Measurements from ENCODE around the gene HSD17B3.

The HSD17B3 gene

DNA sequence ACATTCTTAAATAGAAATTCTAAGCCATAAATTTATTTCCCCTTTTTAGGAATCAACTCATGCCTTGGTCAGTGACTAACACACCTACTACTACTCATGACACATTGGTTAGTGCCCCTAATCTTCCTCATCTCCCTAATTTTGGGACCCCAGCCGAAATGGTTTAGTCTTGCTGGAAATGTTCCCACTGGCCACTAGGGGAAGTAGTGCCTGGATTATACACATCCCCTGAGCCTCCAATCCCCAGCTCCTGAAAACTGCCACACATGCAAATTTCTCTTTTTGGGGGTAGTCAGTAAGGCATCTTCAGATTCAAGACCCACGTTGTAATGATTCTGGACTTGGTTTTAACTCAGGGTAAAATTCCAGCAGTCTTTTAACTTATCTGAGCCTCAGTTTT is 79.8 kb downstream of the HSD17B3 start:
- TF ChIP-seq POLR2A (IDR thresholded peaks at IDR 0.05; ENCODE audit: low read depth, low read length) (no peak), TAF1 (IDR thresholded peaks at IDR 0.05; ENCODE audit: borderline replicate concordance, low read depth, low read length) (no peak), POLR2AphosphoS5 (IDR thresholded peaks at IDR 0.05; ENCODE audit: low read depth, low read length) (no peak)
- DNase-seq (ENCODE audit: insufficient read length), result no peak
- no peak for FAIRE-seq

DNA sequence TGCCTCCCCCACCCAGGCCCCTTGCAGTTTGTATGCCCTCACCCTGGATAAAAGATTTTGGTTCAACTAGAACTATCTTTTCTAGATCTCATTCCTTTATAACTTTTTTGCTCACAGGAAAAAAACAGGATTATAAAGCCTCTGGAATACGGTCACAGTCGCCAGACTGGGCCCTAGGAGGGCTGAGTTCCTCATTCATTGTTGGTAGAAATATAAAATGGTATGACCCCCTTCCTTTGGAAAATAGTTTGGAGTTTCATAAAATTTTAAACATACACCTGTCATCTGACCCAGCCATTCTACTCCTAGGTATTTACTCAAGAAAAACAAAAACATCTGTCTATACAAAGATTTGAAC is 82.1 kb downstream of the HSD17B3 start:
- FAIRE-seq, result no peak

DNA sequence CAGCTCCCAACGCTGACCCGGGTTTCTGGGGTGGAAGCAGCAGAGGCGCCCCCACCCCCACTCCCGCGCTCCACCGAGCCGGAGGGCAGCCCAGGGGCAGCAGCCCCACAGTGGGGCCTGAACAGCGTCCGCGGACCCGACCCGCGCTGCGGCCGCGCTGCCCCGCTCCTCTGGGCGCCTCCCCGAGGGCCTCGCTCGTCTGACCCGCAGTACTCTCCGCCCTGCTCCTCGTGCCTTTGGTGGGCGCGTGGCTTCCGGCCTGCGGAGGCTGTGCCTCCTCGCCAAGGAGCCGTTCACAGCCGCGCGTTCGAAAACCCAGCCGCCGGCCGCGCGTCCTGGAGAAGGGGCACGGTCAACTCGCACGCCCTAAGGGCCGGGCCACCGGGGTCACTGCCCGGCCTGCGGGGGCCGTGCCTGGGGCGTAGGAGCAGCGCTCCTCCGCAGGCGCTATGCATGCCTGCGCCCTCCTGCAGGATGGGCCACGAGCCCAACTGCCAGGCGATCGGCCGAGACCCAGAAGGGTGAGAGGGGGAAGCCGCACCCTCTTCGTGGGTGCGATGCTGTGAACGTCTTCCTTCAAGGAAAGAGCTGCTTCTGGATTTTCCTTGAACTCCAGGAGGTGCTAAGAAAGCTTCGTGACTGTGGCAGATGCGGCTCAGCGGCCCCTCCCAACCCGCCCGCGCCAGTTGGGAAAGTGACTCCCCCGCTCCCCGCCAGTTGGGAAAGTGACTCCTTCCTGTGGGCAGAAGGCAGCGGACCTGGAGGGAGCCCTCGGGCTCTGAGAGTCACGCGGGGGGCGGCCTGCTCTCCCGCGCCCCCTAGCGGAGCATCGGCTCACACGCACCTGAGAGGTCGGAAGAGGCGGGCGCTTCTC is 82.7 kb downstream of the HSD17B3 start:
- no peak for FAIRE-seq

More for the DNA sequence above, 82.1 kb downstream of the HSD17B3 start:
- TF ChIP-seq TAF1 (IDR thresholded peaks at IDR 0.05; ENCODE audit: borderline replicate concordance, low read depth, low read length) (no peak), POLR2A (IDR thresholded peaks at IDR 0.05; ENCODE audit: low read depth, low read length) (no peak), POLR2AphosphoS5 (IDR thresholded peaks at IDR 0.05; ENCODE audit: low read depth, low read length) (no peak)
- DNase-seq (ENCODE audit: insufficient read length), result no peak

DNA sequence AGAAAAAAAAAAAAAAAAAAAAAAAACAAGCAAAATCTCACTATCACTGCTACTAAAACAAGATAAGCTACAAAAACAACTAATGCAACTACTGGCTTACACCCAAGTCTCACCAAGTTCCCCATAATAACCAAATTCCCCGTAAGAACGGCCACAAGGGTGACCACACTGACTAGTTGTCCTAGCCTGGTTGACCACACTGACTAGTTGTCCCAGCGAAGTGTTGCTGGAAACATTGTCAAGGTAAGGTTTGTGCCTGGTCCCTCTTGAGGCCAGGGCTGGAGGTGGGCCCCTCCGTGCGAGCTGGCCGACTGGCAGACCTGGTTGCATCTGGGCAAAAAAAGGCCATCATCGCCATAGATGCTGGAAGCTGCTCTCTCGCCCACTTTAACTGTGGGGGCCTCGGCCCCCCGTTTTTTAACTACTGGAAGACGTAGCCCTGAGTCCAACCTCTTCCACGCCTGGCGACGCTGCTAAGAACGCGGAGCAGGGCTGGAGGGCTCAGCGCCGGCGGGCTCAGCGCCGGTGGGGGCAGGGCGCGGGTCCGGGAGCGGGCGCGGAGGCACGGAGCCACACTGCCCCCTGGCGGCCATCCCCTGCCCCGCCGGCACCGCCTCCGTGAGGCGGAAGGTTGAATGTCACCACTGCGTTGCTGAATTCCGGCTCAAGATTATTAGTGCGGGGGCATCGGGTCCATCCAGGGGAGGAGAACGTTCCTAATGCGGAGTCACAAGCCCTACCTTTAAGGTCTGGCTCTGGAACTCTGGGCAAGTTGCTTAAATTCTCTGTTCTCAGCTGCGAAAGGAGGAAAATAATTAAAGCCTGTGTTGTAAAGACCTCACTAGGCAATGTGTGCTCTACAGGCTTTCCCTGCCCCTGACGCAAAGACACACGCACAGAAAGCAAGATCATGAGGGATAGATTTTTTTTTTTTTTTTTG is 84.0 kb downstream of the HSD17B3 start:
- peak; percentile 85 for DNase-seq (ENCODE audit: insufficient read length)
- FAIRE-seq, result peak; percentile 87
- no peak for TF ChIP-seq POLR2AphosphoS5 (IDR thresholded peaks at IDR 0.05; ENCODE audit: low read depth, low read length)

More for the DNA sequence above, 82.7 kb downstream of the HSD17B3 start:
- no peak for TF ChIP-seq TAF1 (IDR thresholded peaks at IDR 0.05; ENCODE audit: borderline replicate concordance, low read depth, low read length)
- TF ChIP-seq POLR2A (IDR thresholded peaks at IDR 0.05; ENCODE audit: low read depth, low read length), result no peak
- no peak for TF ChIP-seq POLR2AphosphoS5 (IDR thresholded peaks at IDR 0.05; ENCODE audit: low read depth, low read length)
- peak; percentile 37 for DNase-seq (ENCODE audit: insufficient read length)

GRCh38 chr9:96217294-96217707 is 84.7 kb downstream of the HSD17B3 start:
- DNase-seq (ENCODE audit: insufficient read length) (no peak), FAIRE-seq (no peak)
- TF ChIP-seq POLR2AphosphoS5 (IDR thresholded peaks at IDR 0.05; ENCODE audit: low read depth, low read length), result no peak

GRCh38 chr9:96216583-96216982 is 85.4 kb downstream of the HSD17B3 start:
- FAIRE-seq, result no peak
- TF ChIP-seq POLR2A (IDR thresholded peaks at IDR 0.05; ENCODE audit: low read depth, low read length) (no peak), TAF1 (IDR thresholded peaks at IDR 0.05; ENCODE audit: borderline replicate concordance, low read depth, low read length) (no peak), POLR2AphosphoS5 (IDR thresholded peaks at IDR 0.05; ENCODE audit: low read depth, low read length) (no peak)
- DNase-seq (ENCODE audit: insufficient read length), result no peak

DNA sequence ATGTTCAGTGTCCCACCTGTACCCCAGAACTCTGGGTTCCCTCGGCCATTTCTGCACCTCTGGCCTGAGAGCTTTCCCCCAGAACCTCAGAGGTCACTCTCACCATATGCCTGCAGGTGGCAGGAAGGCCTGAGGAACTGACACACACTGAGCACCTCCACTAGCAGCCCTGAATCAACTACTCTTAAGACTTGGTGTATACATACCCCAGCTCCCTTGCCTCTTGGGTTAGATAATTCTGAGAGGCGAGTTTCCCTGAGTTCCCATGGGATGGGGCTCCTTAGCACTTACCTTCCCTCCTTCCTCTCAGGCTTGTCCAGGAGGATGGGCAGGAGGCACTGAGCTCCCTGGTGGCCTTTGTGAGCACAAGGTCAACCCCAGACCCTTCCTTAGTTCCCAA is 86.1 kb downstream of the HSD17B3 start:
- TF ChIP-seq POLR2A (IDR thresholded peaks at IDR 0.05; ENCODE audit: low read depth, low read length) (no peak), POLR2AphosphoS5 (IDR thresholded peaks at IDR 0.05; ENCODE audit: low read depth, low read length) (no peak), TAF1 (IDR thresholded peaks at IDR 0.05; ENCODE audit: borderline replicate concordance, low read depth, low read length) (no peak)
- FAIRE-seq (no peak), DNase-seq (ENCODE audit: insufficient read length) (no peak)

DNA sequence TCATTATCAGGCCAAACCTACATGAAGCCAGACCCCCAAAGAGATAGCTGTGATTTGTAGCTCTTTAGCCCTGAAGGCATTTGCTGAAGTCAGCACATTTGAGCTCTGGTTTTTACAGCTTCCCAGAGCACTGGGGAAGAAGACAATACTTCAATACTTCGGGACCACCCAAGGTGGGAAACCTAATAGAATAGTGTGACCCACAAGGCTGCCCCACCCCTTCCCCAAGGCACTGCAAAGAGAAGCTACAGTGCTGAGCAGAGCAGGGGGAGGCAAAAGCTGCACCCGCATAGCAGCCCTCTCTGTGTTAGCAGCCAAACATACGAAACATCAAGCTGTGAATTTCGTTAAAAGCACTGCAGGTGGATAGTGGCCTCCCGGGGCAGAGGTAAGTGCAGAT is 87.3 kb downstream of the HSD17B3 start:
- DNase-seq (ENCODE audit: insufficient read length) (no peak), FAIRE-seq (no peak)

GRCh38 chr9:96209407-96210271 is 92.3 kb downstream of the HSD17B3 start:
- DNase-seq (ENCODE audit: insufficient read length), result no peak
- TF ChIP-seq POLR2AphosphoS5 (IDR thresholded peaks at IDR 0.05; ENCODE audit: low read depth, low read length) (no peak), POLR2A (IDR thresholded peaks at IDR 0.05; ENCODE audit: low read depth, low read length) (no peak), TAF1 (IDR thresholded peaks at IDR 0.05; ENCODE audit: borderline replicate concordance, low read depth, low read length) (no peak)
- FAIRE-seq, result no peak

More for the DNA sequence above, 87.3 kb downstream of the HSD17B3 start:
- TF ChIP-seq TAF1 (IDR thresholded peaks at IDR 0.05; ENCODE audit: borderline replicate concordance, low read depth, low read length) (no peak), POLR2A (IDR thresholded peaks at IDR 0.05; ENCODE audit: low read depth, low read length) (no peak), POLR2AphosphoS5 (IDR thresholded peaks at IDR 0.05; ENCODE audit: low read depth, low read length) (no peak)

DNA sequence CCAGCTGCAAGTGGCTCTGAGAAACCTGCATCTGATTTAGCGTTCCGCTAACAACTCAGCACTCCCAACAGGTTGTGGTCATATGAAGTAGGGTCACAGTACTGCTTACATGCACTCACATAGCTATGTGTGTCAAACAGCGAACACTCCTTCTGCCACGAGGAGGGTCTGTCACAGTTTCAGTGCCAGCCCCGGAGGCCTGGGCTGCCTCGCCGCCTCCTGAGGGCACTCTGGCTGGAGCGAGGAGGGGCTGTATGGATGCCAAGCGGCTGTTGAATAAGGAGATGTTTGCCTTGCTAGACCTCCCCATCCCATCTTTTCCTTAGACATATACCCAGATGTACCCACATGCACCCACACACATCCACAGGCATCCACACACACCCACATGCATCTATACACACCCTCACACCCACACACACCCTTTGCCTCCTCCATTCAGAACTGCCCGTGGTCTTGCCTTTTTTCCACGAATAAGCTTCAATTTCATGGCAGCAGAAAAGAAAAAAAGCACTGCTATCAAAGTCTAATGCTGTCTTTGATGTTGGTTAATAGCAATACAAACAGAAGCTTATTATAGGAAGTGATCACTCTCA is 95.7 kb downstream of the HSD17B3 start:
- DNase-seq (ENCODE audit: insufficient read length) (no peak), FAIRE-seq (no peak)
- TF ChIP-seq POLR2AphosphoS5 (IDR thresholded peaks at IDR 0.05; ENCODE audit: low read depth, low read length), result no peak
- no peak for TF ChIP-seq TAF1 (IDR thresholded peaks at IDR 0.05; ENCODE audit: borderline replicate concordance, low read depth, low read length)
- no peak for TF ChIP-seq POLR2A (IDR thresholded peaks at IDR 0.05; ENCODE audit: low read depth, low read length)

- no peak for DNase-seq (ENCODE audit: insufficient read length)
- no peak for FAIRE-seq
- TF ChIP-seq POLR2A (IDR thresholded peaks at IDR 0.05; ENCODE audit: low read depth, low read length) (no peak), POLR2AphosphoS5 (IDR thresholded peaks at IDR 0.05; ENCODE audit: low read depth, low read length) (no peak), TAF1 (IDR thresholded peaks at IDR 0.05; ENCODE audit: borderline replicate concordance, low read depth, low read length) (no peak)
Measured at GRCh38 chr9:96204853-96205252, 97.1 kb downstream of the HSD17B3 start.

All from GM12892 (cell line).